ENCODE measurements around the gene CYP26B1.
"Not testable (repeated sequence)": the region's sequence is repeated elsewhere in the genome, so short reads cannot be mapped to it uniquely, and the experiment has no call there.

The CYP26B1 gene

DNA sequence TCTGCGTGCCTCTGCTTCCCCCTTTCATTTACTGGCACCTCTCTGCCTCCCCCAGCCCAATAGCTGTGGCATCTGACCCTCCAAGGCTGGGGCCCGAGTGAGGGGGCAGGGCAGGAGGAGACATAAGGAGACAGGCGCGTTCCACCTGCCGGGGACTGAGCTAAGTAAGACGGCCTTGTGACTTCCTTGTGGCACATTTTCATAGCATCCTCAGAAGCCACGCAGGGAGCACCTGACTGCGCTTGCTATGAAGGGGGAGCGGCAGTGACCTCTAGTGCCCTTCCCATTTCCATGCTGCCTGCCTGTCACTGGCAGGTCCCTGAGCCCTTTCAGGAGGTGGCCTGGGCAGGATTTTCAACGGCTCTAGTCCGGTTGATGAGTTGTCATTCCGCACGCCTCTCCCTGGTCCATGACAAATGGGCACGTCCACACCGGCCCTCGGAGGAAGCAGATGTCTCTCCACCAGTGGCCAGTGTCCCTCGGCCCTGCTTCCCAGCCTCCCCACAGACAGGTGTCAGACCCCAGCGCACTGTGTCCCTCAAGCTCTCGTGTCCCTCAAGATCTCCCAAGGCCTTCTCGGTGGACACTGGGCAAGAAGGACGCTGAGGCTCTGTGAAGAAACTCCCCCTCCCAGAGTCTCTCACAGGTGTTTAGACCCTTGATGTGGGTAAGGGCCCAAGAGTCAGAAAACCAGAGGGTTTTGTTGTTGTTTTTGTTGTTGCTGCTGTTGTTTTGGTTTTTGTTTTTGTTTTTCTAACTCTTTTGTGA, 42.7 kb downstream of the CYP26B1 start:
- no peak for DNase-seq

DNA sequence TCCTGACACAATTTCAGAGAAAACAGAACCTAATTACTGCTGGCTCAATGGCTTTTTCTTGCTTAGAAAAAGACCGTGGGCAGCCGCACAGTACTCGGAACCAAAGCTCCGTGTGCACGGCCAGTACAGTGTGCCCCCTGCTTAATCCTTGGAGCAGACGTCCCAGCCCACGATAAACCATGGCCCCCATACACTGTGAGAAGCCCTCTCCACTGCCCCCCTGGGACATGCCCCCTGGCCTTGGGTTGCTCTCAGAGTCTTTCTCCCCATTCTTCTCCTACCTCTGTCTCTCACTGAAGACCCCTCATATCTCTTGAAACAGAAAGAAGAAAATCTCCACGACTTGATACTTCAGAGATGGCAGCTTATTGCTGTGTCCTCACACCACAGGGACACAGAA, 44.0 kb downstream of the CYP26B1 start:
- no peak for DNase-seq

DNA sequence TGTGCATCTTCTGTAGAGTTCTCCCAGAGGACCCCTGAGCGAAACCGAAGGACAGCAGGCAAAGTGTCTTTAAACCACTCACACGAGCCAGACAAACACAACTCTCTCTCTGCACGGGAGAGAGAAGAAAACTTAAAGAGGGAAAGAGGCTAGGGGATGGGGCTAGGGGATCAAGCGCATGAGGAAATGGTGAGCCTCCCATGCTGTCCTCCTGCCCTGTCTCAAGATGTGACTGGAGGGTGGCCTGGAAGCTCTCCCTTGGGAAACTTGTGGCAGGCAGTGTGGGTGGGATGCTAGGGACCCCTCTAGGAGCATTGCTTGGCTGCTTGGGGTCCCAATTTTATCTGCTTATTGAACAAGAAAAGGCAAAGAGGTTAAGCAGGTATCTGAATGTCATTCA, 44.5 kb downstream of the CYP26B1 start:
- no peak for DNase-seq

DNA sequence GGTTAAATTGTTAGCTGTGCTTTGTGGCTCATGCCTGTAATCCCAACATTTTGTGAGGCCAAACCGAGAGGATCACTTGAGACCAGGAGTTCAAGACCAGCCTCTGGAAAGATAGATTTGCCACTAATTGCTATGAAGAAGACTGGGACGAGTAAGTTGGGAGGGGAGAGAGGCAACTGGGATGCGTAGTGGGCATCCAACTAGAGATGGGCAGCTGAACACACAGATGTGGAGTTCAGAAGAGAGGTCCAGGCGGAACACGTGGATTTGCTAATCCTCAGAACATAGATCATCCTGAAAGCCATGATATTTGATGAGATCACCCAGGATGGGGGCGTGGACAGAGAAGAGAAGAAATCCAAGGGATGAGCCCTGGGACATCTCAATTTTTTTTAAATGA, 48.7 kb downstream of the CYP26B1 start:
- no peak for DNase-seq

DNA sequence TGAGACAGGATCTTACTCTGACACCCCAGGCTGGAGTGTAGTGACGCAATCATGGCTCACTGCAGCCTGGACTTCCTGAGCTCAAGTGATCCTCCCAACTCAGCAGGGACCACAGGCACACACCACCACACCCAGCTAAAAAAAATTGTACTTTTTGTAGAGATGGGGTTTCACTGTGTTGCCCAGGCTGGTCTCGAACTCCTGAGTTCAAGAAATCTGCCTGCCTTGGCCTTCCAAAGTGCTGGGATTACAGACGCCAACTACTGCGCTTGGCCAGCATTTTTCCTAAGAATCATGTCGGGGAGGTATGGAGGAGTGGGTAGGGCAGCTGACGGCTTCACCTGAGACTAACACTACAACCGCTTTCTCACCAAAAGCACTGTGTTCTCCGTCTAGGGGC, 50.4 kb downstream of the CYP26B1 start:
- no peak for DNase-seq

DNA sequence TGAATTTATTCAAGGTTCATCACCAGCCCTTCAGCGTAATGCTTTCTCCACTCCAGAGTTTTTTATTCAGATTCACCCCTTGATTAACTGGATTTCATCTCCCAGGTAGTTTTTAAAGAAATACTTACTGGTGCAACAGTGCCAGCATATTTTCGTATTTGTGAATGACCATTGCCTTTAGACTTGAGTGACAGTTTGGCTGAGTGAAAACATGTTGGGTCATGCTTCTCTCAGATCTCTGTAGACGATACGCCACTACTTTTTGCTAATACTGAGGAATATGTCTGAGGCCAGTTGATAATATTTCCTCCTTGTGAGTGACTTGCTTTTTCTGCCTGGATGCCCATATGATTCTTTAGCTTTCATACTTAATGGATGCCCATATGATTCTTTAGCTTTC, 51.5 kb downstream of the CYP26B1 start:
- no peak for DNase-seq

DNA sequence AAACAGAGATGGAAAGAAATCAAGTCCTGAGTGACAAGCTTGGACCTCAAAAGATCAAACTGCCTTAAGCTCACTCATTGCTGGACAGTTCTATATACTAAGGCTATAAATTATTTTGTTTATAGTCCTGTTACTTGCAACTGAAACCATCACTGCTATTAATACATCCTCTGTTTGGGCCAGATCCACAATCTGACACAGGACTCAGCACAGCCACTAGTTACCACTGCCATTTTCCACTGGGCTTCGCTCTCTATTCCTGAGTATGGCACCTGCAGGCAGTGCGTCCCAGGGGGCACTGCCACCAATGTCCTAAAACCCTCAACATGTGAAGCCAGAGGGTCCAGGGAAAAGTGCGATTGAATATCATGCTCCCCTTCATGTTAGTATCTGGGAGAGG, 52.3 kb downstream of the CYP26B1 start:
- DNase-seq = no peak

DNA sequence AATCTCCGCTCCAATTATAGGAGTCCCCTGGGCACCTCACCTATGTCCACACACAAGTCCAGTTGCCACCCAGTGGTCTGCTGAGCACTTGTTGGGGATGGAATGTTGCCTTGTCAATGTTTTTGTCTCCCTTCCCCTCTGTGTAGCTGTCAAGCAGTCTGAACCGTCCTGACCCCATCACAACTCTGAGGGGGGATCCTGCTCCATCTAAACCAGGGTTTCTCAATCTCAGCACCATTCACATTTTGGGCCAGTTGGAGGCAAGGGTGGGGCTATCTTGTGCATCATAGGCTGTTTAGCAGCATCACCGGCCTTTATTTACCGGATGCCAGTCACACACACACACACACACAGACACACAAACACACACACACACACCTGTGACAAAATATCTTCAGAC, 53.0 kb downstream of the CYP26B1 start:
- no peak for DNase-seq

DNA sequence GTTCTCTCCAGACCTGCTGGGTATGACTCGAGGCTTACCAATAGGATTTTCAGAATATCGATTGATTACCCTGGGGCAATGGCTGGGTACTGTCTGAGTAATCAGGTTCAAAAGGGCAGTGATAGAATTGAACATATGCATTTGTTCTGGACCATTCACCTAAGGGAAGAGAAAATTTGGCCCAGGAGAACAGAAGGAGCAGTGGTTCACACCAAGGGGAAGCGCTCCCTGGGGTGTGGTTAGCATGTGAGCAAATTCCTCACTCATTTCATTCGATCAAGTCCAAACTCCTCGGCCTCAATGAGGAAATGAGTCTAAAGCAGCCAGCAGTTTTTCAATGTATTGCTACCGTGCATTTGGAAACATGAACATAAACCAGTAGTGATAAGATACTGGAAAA, 55.6 kb downstream of the CYP26B1 start:
- DNase-seq = no peak

DNA sequence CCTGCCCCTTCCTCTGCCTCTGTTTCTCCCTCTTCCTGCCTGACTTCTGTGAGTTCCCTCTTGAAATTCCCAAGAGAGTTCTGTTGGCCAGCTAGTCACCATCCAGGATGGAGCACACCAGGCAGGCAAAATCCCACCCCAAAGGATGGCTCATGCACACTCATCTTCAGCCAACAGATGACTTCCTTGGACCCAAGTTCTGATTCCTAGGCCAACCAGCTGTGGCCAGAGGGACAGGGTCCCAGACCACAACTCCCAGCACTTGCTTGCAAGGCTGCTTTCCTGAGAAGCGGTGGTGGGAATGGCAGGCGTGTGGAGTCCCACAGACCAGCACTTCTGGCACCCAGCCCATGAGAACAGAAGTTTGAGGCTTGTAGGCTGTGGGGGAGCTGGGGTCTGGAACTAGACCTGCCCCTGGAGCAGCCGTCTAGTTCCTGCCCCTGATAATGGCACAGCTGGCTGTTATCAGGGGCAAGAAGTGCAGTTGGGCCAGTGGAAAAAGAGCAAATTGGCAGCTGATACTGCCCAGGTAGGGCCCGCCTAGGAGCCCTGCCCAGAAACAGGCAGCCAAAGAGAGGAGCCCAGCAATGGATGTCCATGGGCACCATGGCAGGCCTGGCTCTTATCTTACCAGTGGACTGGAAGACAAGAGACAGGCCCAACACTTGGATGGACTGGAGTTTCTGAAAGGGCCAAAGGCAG, 56.7 kb downstream of the CYP26B1 start:
- DNase-seq = no peak

DNA sequence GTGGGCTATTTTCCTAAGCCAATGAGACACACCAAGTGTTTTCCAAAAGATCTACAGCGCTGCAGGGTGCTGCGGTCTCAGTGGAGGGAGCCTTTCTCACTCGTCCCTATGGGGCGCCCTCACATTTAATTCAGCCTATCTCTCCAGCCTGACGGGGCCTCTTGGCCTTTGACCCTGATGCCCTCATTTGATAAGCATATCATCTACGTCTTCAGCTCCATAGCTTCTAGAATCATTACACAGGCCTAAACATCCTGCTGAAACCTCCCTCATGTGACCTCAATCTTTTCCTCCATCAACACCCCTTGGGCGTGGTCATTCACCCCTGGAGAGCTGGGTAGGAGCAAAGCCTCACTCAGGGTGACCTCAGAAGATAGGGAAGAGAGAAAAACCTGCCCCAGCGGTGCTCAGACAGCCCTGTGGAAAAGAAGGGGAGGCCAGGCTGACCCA, 57.4 kb downstream of the CYP26B1 start:
- no peak for DNase-seq

DNA sequence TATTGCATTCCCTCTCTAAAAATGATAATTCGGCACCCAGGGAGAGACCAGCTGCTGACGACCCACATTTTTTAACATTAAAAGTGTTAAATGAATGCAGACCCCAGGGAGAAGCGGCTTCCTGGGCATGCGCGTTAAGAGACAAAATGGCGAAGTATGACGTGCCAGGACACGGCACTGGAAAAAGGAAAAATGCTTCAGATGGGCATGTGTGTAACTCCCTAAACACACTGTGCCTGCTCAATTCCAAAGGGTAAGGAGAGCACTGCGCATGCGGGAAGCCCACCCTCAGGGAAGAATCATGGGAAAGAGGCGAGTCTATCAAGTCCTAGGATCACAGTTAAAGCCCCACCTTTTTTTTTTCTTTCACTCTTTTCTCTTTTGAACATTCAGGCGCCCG, 58.1 kb downstream of the CYP26B1 start:
- no peak for DNase-seq

DNA sequence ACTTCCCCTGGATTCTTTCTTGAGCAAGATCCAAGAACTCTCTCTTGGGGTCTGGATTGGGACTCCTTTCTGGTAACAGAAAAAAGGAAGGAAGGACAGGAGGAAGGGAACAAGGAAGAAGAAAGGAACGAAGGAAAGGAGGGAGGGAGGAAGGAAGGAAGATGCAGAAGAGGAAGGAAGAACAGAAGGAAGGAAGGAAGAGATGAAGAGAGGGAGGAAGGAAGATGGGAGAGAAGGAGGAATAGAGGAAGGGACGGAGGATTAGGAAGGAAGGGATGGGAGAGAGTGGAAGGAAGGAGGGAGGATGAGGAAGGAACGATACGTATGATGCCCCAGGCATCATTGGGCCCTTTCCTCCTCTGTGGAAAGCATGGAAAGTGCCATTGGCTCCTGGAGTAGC, 58.6 kb downstream of the CYP26B1 start:
- DNase-seq = no peak

DNA sequence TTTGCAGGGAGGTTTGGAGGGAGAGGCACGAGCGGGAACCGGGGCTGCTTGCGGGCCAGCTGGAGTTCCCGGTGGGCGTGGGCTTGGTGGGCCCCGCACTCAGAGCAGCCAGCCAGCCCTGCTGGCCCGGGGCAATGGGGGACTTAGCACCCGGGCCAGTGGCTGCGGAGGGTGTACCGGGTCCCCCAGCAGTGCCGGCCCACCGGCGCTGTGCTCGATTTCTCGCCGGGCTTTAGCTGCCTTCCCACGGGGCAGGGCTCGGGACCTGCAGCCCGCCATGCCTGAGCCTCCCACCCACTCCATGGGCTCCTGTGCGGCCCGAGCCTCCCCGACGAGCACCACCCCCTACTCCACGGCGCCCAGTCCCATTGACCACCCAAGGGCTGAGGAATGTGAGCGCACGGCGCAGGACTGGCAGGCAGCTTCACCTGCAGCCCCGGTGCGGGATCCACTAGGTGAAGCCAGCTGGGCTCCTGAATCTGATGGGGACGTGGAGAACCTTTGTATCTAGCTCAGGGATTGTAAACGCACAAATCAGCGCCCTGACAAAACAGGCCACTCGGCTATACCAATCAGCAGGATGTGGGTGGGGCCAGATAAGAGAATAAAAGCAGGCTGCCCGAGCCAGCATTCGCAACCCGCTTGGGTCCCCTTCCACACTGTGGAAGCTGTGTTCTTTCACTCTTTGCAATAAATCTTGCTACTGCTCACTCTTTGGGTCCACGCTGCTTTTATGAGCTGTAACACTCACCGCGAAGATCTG, 60.6 kb downstream of the CYP26B1 start:
- DNase-seq = not testable (repeated sequence)

DNA sequence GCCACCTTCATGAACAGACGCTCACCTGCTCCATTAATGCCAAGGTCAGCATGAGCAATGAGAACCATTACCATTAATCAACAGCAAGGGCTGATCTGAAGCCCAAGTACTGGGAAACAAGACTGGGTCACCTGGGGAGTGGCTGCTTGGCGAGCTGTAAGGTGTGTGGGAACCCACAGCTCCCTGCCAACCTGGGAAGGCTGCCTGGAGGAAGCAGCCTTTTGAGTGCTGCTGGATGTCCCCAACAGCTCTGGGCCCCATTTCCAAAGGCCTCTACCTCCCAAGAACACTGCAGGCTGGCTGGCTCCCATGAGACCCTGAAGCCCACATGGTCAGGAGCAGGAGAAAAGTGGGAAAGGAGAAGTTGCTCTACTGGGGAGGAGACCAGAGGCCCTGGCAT, 62.1 kb downstream of the CYP26B1 start:
- DNase-seq = no peak

DNA sequence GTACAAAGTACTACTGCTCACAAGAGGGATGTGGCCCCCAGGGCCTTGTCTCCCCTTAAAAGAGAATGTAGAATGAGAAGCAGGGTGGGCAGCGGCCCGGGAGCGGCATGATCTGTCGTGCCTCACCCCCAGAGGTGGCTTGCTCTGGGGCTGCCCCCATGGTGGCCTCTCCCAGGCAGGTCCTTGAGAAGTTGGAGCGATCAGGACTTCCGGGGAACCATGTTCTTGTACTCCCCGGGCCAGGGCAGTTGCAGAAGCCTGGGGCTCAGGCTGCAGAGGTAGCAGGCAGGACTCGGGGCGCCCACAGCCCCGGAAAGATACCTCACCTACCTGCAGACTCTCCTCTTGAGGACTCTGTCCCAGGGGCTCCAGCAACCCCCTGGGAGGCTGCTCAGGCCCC, 62.6 kb downstream of the CYP26B1 start:
- no peak for DNase-seq

DNA sequence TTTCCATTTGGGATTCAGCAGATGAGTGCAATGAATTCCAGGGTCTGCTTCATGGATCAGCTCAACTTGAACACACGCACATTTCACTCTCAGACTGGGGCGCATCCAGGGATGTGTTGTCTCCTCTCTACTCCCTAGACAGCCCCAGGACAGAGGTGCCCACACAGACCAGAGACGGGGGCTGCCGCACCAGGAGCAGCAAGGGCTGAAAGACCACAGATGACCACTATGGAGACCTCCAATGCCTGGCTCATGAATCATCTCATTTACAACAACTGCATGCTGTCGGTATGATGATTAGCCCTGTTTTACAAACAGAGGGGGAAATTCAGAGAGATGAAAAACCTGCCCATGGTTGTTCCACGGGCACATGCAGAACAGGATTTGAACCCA, 63.1 kb downstream of the CYP26B1 start:
- DNase-seq = no peak

DNA sequence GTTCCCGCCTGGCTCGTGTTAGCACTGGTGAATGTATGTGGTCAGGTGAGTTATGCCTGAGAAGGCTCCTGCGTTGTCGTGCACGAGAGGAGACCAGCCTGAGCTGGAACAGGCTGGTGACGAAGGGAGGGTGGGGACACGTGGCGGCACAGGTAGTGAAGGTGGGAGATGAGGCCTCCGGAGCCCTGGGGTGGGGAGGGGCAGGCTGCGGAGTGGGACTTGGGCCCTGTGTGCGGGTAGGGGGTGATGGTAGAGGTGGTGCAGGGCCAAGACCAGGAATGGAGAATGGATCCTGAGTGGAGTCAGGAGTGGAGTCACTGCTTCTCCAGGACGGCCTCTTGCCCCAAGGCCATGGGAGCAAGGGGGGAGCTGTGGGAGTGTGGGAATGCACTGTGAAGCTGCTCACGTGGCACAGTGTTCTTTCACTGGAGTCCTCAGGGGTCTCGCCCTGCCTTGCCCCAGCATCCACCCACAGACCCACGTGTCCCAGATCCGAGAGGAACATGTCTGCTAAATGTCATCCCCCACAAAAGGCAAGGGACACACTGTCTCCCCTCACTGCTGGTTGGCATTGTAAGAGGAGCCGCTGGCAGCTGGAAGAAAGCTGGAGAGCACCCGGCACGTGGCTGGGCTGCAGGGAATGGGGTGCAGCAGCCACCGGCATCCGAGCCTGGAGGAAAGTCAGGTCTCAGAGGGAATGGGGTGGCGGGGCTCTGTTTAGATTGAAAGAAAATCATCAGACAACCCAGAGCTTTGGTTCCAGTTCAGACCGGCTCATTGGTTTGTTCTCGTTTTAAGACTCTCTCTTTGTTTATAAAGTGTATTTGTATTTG, 63.7 kb downstream of the CYP26B1 start:
- DNase-seq = no peak

DNA sequence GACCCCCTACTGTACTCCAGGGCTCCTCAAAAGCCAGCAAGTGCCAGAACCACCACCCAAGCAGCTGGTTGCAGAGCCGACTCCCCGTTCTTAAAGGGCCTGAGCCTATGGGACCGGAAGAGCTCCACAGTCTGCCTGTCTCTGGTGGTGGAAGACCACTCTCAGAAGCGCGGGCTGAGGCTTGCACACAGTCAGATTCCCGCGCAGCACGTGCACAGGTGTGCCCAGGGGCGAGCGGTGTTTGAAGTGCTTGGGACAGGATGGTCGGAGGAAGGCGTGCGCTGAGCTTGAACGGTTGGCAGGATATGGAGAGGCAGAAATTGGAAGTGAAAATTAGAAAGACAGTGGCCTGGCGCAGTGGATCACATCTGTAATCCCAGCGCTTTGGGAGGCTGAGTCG, 64.8 kb downstream of the CYP26B1 start:
- no peak for DNase-seq

DNA sequence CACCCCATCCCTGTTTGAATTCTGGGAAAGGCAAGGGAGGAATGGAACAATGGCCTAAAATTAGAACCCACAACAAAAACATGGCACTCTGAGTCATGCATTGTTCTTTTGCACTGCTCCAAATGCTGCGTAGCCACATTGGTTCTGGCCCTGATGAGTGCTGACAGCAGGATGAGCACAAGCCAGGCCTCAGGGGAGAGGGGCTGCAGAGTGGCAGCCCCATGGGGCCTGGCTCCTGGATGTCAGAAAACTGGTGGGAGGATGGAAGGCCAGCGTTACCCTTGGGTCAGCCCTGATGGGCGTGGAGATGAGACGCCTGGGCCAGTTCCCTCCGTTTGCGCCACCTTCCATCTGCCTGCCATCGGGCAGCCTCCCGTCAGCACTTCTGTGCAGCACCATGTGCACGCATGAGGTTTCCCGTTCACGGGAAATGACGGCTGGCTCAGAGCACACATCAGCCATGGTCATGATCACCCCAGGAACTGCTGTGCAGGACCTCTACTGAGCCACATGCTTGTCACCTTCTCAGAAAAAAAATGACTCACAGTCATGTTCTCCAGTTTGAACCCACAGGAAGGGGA, 65.6 kb downstream of the CYP26B1 start:
- no peak for DNase-seq

DNA sequence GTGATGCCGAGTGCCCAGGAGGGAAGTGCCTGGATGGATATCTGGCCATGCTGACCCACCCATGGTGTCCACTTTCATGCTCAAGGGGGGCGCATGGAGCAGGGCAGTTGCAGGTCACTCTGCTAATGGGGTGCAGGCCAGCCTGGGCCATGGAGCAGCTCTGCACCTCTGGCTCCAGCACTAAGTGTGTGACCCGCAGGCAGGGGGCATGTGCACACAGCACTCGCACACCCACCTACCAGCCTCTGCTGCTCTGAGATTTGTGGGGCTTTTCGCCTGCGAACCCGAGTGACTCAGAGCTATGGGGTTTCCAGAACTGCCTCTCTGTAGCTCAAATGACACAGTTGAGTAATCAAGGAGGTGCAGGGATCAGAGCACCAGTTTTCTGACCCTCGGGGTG, 66.2 kb downstream of the CYP26B1 start:
- no peak for DNase-seq

DNA sequence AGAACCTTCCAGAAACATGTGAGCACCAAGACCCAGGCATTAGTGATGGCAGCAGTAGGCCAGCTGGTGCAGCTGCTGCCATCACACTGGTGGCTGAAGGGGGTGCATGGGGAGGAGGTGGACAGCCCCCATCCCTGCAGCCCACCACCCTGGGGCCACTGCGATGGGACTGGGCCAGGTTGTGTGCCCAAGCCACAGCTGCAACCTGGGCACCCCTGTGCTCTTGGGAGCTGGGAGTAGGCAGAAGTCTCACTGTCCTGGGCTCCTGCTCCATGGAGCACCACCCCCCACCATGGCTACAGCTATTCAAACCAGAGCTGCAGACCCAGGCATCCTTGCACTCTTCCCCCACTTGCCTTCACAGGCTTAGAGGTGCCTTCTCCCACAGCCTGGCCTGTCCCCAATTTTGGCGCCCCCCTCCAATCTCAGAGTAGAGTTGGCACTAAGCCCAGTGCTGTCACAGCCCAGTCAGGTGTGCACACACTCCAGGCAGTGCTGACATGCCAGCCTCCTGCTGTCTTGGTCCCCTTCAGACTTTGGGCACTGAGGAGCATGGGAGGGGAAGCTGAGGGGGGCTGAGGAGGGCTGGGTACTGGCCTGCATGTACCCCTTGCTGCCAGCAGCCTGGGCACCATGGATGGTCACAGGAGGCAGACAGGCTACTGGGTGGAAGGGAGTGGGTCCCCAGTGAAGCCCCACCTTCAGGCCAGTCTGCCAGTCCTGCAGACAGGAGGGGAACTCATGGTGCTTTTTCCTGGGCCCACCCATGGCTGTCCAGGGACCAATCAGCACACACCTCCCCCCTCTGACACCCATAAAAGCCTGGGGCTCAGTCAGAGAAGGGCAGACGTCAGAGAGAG, 67.1 kb downstream of the CYP26B1 start:
- no peak for DNase-seq
